Activated naive CD4-positive, alpha-beta T cell (primary cell): ENCODE results near the gene C16orf54.
"Not testable (repeated sequence)": the region's sequence is repeated elsewhere in the genome, so short reads cannot be mapped to it uniquely, and the experiment has no call there.

Experiments
- DNase-seq, 4 experiments: peaks; one replicate each; lab custom pipeline; 2025; lab: John Stamatoyannopoulos, UW

The C16orf54 gene, protein sequence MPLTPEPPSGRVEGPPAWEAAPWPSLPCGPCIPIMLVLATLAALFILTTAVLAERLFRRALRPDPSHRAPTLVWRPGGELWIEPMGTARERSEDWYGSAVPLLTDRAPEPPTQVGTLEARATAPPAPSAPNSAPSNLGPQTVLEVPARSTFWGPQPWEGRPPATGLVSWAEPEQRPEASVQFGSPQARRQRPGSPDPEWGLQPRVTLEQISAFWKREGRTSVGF

DNA sequence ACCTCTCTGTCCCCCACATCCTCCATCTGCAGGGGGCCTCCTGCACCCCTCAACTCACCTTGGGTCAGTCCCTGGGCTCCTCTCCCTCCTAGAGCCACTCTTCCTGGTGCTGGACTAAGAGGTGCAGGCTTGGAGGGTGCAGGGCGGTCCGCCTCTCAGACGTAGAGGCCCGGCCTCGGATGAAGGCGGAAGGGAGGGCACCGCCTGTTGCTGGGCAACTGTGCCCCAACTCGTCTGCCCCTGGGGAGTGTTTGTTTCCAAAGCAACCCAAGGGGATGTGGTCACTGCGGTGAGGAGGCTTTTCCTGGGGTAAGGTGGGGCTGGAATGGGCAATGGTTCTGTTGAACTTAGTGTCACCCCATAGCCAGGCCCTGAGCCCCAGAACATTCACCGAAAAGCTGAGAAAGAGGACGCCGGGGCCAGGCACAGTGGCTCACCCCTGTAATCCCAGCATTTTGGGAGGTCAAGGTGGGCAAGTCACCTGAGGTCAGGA lies at the start of gene C16orf54:
C16orf54 (minus strand) TSS at position 138 of the 493 bp plus-strand sequence. CDS start 1,039 bp downstream, outside the sequence.
- peak; percentile 34 to 85 (median 60) for DNase-seq

DNA sequence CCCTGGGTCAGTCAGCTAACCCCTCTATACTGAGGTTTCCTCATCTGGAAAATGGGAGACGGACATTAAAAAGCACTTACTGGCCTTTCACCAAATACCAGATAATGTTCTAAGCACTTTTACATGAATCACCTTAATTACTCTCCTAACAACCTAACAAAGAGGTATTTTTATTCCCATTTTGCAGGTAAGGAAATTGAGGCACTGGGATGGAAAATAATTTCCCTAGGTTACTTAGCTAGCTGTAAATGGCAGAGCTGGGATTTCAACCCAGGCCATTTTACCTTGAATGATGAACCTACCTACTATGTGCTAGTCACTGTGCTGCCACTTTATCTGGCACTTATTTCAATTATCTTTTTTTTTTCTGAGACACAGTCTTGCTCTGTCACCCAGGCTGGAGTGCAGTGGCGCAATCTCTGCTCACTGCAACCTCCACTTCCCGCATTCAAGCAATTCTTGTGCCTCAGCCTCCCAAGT lies 48.5 kb upstream of the C16orf54 start:
- no peak for DNase-seq

DNA sequence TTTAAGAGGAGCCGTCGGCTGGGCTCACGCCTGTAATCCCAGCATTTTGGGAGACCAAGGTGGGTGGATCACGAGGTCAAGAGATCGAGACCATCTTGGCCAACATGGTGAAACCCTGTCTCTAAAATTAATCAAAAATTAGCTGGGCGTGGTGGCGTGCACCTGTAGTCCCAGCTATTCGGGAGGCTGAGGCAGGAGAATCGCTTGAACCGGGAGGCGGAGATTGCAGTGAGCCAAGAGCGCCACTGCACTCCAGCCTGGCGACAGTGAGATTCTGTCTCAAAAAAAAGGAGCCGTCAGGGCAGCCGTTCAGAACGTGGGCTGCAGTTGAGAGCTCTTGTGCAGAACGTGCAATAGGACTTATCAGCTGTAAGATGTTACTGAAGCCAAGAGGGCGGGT lies 47.4 kb upstream of the C16orf54 start:
- not testable (repeated sequence) for DNase-seq

DNA sequence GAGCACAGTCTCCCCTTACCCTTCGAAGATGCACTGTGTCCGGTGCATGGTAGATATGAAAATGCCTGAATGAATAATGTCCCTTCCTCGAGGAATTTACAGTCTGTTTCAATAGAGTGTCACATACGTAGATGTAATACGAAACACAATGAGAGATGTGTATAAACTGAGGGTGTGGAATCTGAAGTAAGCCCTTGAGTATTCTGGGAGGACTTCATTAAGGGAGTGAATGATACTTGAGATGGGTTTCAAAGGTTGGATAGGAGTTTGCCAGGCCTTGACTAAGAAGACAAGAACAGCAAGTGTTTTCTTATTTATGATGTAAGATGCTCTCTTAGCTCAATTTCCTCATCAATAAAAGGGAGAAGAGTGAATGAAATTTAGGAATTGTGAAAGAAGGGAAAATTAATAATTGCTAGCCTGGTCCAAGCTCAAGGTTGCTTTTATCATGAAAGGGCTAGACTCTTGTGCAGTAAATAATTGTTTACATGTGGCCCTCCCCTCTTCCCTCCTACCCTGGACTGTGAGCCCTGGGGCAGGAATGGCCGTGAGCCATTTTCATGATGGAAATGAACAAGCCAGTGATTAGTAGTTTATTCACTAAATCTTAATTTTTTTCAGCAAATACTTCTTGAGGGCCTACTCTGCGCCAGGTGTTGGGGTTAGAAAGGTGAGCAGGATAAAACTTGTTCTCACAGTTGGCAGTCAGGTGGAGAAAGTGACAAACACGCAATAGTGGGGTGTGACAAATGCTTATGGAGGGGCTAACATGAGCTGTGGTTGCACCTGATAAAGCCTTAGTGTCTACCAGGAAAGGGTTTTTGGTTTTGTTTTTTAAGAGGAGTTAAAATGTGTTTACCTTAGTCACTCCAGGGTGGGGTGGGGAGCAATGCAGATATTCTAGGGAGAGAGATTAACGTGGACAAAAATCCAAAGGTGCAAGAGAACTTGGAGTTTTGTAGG lies 46.3 kb upstream of the C16orf54 start:
- DNase-seq = no peak

DNA sequence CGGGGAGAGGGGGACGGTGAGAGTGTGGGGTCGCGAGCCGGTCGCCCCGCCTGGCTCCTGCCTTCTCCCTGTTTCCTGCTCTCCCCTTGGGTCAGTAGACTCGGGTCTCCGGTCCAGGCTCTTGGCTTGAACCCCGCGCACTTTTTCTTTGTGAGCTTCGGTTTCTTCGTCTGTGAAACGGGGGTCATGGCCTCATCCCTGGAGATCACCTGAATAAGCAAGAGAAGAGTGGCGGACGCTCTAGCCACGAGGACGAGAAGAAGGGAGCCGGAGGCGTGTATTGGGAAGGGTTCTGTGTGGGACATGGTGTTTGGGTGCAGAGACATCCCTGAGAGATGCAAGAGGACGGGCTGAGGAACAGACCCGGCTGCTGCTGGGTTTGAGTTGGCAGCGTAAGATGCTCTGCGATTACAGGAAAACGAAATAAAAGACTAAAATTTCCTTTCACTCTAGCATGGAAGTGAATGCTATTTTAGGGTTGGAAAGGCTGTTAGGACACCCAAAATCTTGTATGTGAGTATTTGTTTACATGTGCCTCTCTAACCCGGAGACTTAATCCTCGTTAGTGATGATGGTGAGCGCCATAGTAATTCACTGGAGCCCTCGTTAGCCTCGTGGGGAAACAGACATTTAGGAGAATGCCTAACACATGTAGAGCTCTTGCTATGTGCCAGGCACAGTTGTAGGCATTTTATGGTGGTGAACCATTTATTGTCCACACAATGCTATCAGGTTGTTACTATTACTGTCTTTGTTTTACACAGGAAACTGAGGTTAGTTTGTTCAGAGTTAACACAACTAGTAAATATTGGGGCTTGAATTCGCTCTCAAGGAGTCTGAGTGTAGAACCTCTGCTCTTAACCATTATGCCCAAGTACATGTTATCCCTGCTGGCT lies 45.4 kb upstream of the C16orf54 start:
- DNase-seq = no peak

DNA sequence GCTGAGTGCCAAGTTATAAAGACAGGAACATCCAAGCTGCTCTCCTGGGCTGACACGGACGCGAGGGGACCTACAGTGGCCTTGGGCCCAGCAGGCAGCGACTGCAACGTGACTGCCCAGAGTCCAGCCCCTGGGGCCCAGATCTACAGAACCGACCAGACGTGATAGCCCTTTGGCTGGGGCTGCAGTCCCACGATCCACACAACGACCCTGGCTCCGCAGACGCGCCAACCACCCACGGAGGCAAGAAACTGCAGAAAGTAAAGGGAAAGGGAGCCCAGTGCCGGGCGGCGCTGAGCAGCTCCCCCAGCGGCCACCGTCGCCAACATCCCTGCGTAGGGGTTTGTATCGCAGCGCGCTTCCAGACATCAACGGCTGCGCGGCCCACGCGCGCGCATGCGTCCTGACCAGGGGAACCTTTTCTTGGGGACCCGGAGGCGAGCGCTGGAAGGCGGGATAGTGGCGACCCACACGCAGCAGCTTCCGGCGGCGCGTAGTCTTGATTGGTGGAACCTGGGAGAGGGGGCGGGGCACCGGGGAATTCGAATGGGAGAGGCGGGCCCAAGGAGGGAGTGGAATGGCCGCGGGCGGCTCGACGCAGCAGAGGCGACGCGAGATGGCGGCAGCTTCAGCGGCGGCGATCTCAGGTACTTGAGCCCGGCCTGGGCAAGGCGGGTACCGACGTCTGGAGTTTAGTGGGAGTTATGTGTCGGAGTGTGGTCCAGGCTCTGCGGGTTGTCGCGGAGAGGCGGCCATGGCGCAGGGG lies 44.6 kb upstream of the C16orf54 start, which contains the start of gene KIF22:
KIF22 (plus strand) TSS at position 569 of the 766 bp plus-strand sequence; CDS start at position 578, 9 bp downstream.
- peak; percentile 99 to 100 (median 99) for DNase-seq

DNA sequence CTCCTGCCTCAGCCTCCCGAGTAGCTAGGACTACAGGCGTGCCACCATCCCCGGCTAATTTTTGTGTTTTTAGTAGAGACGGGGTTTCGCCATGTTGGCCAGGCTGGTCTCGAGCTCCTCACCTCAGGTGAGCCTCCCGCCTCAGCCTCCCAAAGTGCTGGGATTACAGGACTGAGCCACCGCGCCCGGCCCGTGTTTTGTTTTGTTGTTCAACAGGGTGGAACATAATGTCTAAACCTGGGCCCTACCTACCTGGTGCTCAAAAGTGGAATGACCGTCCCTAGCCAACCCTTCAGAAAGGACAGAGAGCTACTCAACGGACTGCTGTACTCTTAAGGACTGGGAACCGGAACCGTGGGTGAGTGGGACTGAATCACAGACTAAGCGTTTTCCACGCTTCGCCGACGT lies 44.0 kb upstream of the C16orf54 start:
- DNase-seq = no peak

DNA sequence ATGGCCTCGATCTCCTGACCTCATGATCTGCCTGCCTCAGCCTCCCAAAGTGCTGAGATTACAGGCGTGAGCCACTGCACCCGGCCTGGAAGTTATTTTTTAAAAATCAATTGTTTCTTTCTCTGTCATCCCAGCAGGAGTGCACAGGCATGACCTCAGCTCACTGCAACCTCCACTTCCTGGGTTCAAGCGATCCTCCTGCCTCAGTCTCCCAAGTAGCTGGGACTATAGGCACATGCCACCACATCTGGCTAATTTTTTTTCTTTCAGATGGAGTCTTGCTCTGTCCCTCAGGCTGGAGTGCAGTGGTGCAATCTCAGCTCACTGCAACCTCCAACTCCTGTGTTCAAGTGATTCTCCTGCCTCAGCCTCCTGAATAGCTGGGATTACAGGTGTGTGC lies 41.4 kb upstream of the C16orf54 start:
- DNase-seq = not testable (repeated sequence)

DNA sequence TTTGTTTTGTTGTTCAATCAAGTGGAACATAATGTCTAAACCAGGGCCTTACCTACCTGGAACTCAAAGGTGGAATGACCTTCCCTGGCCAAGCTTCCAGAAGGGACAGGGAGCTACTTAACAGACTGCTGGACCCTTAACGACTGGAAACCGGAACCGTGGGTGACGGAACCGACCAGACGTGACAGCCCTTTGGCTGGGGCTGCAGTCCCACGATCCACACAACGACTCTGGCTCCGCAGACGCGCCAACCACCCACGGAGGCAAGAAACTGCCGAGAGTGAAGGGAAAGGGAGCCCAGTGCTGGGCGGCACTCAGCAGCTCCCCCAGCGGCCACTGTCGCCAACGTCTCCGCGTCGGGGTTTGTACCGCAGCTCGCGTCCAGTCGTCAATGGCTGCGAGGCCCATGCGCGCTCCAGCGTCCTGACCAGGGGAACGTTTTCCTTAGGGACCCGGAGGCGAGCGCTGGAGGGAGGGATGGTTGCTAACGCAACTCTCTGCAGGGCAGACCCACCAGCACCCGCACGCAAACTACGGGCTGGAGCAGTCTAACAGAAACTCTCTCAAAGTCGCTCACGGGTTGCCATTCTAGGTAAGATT lies 39.2 kb upstream of the C16orf54 start:
- peak; percentile 33 to 74 (median 52) for DNase-seq

DNA sequence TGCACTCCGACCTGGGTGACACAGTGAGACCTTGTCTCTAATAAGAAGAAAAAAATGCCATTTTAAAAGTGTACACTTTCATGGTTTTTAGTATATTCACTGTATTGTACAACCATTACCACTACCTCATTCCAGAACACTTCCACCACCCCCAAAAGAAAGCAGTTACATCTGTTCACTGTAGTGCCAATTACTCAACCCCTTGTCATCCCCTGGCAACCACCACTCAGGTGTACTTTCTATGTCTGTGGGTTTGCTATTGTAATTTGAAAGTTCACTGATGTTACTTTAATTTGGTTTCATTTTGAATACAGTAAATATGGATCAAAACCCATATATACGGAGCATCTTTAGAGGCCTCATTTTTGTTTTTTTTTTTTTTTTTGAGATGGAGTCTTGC lies 38.4 kb upstream of the C16orf54 start:
- no peak for DNase-seq

DNA sequence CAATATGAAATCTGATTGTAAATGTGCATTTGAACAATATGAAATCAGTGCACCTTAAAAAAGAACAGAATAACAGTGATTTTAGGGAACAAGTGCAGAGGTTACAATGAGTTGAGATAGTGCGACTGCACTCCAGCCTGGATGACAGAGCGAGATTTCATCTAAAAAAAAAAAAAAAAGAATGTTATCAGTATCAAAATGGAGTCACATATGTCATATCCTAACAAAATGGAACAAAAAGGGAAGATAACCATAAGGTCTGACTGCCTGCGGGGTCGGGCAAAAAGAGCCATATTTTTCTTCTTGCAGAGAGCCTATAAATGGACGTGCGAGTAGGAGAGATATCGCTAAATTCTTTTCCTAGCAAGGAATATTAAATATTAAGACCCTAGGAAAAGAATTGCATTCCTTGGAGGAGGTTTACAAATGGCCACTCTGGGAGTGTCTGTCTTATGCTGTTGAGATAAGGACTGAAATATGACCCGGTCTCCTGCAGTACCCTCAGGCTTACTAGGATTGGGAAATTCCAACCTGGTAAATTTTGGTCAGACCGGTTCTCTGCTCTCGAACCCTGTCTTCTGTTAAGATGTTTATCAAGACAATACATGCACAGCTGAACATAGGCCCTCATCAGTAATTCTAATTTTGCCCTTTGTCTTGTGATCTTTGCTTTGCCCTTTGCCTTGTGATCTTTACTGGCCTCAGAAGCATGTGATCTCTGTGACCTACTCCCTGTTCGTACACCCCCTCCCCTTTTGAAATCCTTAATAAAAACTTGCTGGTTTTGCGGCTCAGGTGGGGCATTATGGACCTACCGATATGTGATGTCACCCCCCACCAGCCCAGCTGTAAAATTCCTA lies 37.5 kb upstream of the C16orf54 start:
- not testable (repeated sequence) for DNase-seq

DNA sequence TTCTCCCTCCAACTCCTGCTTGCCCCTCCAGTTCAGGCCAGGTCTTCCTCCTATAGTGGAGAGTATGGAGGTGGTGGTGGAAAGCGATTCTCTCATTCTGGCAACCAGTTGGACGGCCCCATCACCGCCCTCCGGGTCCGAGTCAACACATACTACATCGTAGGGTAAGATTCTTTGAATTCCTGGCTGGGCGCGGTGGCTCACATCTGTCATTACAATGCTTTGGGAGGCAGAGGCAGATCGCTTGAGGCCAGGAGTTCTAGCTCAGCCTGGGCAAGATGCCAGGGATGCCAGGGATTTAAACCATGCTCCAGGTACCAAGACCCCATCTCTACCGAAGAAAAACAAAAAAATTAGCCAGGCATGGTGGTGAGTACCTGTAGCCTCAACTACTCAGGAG lies 33.7 kb upstream of the C16orf54 start:
- DNase-seq = no peak

DNA sequence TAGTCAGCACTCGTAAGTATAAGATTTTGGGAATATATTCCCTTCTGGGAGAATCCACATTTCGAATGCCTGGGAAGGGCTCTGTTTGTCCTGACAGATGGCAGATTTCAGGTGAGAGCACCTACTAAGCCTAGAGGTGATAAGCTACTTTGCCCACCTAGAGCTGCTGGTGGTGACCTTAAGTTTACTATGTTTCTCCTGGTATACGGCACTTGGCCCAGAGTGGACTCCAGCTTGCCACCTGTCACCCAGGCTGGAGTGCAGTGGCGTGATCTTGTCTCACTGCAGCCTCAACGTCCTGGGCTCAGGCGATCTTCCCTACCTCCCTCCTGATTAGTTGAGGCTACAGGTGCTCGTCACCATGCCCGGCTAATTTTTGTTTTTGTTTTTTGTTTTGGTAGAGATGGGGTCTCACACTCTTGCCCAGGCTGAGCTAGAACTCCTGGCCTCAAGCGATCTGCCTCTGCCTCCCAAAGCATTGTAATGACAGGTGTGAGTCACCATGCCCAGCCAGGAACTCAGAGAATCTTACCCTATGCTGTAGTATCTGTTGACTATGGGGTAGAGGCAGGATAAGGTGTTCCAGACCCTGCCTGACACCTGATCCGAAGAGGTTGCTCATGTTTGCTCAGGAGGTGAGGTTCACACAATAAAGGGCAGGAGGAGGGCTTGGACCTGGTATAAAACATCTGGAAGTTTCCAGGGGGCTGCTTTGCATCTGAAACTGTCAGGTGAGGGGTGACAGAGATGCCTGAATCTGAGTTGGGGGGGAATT lies 32.0 kb upstream of the C16orf54 start, which contains the start of gene ZG16:
ZG16 (plus strand) TSS at position 681 of the 775 bp plus-strand sequence. CDS start 1,011 bp downstream, outside the sequence.
- DNase-seq = no peak

DNA sequence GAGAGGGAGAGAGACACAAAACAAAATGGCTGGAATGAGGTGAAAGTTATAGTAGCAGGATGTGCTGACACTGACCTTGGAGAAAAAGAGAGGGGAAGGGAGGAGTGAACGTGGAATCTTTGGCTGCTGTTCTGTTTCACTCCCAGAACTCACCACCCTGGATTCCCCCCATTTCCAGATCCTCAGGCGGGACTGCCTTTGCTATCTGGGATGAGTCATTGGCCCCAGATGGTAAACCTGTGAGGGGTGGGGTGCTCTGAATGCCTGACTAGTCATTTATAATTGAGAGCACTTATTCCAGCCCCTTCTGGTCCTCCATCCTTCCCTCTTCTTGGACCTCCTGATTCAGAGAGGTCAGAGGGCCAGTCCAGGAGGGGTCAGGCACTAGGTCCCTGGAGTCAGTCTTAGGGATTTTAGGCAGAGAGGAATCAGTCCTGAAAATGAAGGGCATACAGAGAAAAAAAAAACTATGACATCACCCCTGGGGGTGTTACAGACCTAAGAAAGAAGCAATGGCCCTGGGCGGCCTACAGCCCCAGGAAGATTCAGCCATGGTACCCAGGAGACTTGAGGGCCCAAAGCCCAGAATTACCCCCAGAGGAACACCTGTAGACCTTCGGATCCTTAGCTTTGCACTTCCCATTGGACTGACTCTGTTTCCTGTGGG lies 30.1 kb upstream of the C16orf54 start:
- no peak for DNase-seq

DNA sequence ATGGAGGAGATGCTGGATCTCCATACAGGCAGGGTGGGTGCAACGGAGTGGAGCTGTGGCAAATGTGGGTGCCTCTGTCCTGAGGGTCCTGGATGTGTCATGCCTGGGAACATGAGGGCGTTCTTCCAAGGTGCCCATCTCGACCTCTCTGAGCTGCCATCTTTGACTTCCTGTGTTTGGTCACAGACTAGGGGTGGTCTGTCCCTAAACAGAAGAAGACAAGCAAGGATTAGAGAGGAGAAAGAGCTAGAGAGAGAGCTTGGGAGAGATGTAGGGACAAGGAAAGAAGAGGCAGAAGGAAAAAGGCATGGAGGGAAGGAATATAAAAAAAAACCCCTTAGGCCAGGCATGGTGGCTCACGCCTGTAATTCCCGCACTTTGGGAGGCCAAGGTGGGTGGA lies 28.9 kb upstream of the C16orf54 start:
- DNase-seq = no peak

DNA sequence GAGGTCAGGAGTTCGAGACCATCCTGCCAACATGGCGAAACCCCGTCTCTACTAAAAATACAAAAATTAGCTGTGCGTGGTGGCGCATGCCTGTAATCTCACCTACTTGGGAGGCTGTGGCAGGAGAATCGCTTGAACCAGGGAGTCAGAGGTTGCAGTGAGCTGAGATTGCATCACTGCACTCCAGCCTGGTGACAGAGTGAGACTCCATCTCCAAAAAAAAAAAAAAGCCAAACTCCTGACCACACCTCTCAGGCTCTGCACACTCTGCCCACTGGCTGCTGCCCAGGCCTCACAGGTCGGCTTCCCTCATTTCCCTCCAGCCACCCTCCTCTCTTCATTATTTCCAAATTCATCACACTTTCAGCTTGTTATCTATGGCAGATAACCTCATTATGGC lies 26.5 kb upstream of the C16orf54 start:
- not testable (repeated sequence) for DNase-seq

DNA sequence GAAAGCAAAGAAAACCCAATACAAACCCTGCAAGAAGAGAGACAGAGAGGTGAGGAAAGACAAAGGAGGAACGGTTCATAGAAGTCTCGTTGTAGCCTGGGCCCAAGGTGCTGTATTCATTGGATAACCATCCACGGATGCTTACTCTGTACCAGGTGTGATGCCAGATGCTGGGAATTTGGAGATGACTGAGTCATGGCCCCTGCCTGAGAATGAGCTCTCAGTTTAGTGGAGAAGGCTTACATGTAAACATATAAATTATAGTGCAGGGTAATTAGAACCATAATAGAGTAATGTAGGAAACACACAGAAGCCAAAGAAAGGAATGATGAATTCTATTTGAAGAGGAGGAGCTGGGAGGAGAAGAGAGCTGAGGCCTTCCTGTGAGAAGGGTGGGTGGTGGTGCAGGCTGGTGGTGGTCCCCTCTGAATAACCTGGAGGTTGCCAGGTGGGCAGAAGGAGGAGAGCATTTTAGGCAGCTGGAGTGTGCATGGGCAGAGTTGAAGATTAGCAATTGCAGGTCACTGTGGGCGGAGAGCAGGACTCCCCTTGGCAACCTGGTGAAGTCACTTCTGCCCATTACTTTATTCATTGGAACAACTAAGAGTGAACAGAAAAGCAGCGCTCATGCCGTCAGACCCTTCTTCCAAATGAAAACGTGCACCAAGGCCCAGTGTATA lies 24.6 kb upstream of the C16orf54 start:
- no peak for DNase-seq
